DMS114 treated with DMSO at 0.1 percent for 48 hours (cell line): ENCODE measurements around the gene OR52W1.
"Not testable (repeated sequence)": the region's sequence is repeated elsewhere in the genome, so short reads cannot be mapped to it uniquely, and the experiment has no call there.

Experiments used
- DNase-seq: peaks from one replicate; lab custom pipeline; 2025; ENCODE audit not compliant: unreplicated experiment; lab: John Stamatoyannopoulos, UW

OR52W1 gene

DNA sequence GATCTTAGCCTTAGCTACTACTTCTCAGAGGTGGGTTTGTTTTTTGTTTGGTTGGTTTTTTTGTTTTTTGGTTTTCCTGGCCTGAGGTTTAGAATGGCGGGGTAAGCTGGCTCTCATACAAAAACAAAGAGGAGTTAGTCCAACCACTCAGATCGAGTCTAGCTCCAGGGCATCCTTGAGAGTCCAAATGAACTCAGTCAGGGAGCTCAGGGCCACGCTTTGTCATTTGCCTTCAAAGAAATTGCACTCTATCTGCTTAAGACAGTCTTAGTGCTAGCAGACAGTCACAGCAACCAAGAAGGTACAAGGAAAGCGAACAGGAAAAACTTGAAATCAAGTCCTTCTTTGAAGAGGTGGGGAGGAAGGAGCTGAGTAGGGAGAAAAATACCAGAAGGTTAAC is 17.5 kb downstream of the OR52W1 start:
- DNase-seq: no peak

DNA sequence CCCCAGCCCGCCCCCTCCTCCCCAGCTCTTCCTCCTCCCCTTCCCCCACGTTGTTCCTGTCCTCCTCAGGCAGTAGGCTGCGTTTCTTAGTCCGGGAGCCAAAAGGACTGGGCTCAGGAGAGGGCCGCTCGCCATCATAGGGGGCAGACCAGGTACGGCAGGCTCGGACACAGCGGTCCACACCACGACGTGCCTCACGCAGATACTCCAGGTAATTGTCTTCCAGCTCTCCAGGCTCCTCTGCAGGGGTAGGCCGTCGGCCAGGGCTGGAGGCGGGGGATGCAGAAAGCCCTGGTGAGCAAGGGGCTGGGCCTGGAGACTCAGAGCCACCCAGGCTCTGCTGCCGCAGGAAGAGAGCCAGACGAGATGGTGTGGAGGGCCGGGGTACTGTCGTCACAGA is 18.7 kb downstream of the OR52W1 start:
- DNase-seq: no peak

DNA sequence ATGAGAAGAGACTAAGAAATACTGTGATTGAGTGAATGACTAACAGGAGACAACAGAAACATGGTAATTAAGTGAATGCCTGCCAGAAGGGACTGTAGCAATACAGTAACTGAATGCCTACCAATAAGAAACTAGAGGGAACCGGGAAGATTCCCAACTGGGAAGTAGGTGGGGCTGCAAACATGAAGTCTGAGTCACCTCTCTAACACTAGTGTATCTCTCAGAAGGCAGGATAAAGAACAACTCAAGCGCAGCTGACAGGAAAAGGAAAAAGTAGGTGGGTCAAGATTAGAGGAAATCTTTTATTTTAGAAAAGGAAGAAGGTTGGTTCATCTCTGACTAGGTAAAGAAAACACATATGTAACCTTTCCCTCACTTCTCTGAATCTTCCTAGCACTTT is 20.3 kb downstream of the OR52W1 start:
- no peak for DNase-seq

DNA sequence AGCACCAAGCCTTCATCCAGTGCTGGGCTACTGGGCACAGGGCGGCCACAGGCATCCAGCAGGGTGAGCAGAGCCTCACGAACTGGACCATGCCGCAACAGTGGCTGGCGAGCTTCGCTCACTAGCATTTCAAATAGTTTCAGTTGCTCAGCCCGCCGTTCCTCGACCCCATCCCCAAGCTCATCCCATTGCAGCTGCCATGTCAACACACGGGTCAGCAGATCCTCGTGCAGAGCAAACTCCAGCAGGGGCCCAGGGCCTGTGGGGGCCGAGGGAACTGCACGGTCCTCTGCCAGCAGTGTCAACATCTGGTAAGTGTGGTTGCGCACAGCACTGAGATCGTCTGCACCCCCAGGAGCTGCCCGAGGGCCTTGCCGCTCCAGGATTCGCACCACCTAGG is 24.8 kb downstream of the OR52W1 start:
- no peak for DNase-seq

DNA sequence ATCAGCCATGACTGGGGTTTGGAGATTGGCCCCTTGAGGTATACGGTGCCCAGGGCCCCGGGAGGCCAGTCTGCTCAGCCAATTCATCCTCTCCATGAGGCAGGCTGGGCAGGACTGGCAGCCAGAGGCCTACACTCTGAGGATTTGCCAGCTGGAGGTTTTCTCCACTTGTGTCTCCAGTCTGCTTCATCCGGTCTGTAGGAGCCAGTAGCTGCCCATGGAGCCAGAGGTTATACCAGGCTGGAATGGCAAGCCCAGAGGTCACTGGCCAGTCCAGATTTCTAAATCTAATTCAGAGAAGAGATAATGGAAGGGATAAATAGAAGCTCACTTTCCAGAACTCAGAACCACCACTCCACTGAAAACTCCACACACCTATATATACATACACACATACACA is 25.4 kb downstream of the OR52W1 start:
- no peak for DNase-seq

DNA sequence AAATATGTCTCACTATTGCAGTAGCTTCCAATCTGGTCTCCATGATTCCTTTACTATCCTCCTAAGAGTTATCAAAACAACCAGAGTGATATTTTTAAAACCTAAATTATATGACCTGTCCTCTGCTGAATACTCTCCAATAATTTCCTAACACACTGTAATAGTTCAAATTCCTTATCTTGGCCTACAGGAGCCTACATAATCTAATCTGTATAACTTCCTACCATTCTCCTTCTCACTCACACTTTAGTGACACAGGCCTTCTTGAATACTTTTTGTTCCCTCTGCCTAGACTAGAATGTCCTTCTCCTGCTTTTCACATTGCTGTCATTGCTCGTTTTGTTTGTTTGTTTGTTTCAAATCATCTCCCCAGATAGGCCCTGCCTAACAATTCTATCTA is 26.0 kb downstream of the OR52W1 start:
- no peak for DNase-seq

DNA sequence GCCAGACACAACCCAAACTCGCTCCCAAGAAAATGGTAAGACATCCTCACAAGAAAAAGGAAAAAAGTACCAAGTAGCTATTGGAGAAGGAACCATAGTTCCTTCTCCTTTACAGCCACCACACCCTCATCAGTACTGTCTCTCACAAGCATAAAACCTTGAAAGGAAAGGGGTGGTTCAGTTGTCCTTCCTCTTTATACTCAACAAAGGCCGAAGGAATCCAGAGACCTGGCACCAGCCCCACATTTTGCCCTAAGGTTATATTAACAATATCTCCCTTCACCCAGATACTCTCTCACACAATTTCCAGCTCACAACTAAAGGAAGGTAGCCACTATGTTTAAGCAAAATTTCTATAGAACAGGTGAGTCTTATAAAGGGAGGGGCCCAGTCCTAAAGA is 26.9 kb downstream of the OR52W1 start:
- DNase-seq: no peak

DNA sequence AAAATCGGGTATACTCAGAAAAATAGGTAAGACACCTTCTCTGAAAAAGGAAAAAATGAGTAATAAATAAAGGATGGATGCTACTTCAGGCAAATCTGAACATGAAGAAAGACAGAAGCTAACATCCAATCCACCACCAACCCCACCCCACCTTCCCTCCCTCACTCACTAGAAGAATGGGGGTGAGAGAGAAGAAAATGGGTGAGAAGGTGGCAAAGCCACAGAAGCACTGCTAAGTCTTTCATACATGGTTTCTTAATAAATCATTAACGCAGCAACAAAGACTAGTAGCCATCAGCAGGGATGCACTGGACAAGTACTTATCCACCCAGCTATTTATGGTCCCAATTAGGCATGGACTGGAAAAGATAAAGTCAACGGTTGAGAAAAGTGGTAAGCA is 29.5 kb downstream of the OR52W1 start:
- DNase-seq: no peak

DNA sequence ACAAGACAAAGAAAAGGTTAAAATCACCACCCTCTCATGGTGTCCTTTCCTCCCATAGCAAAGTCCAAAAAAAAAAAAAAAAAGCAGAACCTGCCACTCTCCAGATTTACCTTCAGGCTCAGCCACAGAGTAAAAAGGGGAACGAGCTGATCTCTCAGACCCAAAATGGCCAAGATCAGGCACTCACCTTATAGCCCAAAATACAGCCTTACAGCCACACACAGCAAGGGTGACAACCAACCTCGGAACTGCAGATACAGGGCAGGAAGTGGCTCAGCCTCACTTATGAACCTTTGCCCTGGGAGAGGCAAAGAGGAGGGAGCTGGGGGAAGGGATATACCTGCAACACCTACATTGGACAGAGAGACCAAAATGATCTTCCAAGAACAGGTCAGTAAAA is 30.9 kb downstream of the OR52W1 start:
- DNase-seq: no peak

DNA sequence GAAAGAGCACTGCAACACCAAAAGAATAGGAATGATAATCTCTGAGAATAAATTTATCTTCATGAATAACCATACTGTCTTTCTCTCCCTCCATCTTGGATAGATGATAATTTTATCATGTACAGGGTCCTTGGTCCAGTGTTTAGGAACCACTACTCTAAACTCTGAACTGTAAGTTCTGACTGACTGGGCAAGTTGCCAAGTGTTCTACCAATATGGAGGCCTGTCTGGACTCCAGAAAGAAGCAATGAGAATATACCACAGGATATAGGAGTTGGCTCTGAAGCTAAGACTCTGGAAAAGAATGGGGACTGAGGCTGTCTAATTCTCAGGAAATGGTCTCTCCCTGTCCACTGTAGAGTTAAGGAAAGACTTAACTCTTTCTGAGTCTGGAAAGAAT is 33.9 kb downstream of the OR52W1 start:
- no peak for DNase-seq

DNA sequence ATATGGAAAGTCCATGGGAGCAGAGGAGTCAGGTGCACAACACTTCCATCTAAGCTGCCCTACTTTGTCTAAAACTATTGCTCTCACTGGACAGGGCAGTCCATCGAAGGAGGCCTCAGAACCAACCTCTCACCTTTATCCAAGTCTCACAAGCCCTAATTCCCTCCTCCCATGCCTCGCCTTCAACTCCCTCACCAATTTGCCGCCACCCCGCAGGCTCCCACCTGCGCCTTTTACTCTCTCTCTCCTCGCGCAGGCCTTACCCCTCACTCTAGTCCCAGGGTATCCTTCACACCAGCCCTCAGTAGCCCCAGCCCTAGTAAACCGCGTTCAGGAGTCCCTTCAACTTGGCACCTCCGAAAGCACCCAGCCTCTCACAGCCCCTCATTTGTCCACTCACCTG is 35.0 kb downstream of the OR52W1 start:
- DNase-seq: no peak

DNA sequence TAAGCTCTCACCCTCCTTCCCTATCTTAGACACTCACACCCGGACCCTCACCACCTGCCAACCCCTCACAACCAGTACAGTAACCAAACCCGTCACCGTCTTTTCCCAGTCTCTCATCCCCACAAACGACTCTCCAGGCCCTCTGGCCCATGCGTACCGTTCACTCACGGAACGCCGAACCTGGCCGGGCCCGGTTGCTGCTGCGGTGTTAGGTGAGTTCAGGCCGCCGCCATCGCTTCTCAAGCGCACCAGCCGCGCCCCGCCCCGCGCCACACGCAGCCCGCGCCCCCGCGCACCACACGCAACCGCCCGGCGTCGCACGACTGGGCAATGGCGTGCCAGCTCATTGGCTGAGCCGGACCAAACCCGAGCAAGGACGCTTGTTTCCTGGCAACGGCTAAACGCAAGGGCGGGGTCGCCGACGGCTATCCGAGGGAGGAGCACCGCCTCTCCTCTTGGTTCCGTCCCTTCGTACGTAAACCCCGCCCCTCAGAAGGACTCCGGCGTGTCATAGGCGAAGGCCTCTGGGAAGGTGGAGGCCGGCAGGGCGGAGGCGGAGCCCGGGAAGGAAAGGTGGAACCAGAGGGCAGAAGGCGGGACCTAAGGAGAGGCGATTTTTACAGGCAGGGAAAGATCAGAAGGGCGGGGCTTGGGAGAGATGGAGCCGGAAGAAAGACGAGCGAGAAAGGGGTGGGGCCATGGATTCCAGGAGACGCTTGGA is 35.5 kb downstream of the OR52W1 start, which contains the start of gene FHIP1B:
Gene FHIP1B (minus strand): TSS at position 250 of the 721 bp plus-strand sequence. CDS start 10,120 bp downstream, outside the sequence.
- peak; percentile 97 for DNase-seq

DNA sequence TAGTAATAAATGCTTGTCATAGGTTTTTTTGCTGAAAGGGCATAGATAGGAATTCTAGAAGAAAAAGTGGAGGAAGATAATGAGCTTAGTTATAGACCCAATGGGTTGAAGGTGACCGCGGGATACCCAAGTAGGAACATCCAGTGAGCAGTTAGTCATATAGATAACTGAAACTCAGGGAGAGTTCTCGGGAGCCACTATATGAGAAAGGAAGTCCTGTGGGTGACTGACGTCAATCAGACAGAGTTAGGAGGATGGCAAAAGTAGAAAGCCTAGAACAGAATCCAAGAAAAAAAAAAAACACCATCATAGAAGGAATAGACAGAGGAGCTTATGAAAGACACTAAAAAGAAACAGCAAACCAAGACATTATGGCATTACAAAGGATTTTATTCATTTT is 38.2 kb downstream of the OR52W1 start:
- no peak for DNase-seq

DNA sequence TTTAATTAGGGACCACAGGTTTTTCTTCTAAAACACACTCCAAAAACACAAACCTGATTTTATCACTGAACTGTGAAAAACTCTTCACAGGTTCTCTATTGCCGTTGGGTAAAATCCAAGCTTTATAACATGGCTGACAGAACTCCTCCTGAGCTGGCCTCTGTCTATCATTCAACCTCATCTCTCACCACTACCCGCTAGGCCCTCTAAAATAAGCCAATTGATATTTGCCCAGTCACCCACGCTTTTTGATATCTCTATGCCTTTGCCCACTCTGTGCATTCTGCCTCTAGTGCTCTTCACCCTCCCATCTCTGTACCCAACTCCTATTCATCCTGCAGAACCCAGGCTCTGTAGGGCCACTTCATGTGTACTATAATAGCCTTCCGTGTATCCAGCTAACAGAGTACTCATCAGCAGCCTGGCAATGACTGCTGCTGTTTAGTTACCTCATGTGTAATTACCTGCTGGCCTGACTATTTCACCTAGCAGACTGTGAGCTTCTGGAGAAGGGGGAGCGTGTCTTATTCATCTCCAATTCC is 38.8 kb downstream of the OR52W1 start:
- no peak for DNase-seq

DNA sequence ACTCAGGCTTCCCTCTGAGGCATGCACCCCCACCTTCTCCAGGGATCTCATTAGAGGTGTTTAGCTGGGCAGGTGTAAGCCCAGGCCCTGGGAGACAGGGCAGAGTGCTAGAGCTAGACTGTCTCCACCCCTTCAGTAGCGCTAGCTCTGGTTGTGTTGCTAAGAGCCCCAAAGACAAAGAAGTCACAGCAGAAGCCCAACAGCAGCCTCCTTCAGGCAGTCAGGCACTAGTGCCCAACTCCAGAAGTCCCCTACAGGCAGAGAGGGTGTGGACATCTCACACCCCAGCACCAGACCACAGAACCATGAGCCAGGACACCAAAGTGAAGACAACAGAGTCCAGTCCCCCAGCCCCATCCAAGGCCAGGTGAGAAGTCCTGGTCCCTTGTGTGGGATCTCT is 39.9 kb downstream of the OR52W1 start, which contains the start of gene CNGA4:
Gene CNGA4 (plus strand): TSS at position 188 of the 400 bp plus-strand sequence. CDS start 118 bp downstream, at position 306.
- DNase-seq: no peak

DNA sequence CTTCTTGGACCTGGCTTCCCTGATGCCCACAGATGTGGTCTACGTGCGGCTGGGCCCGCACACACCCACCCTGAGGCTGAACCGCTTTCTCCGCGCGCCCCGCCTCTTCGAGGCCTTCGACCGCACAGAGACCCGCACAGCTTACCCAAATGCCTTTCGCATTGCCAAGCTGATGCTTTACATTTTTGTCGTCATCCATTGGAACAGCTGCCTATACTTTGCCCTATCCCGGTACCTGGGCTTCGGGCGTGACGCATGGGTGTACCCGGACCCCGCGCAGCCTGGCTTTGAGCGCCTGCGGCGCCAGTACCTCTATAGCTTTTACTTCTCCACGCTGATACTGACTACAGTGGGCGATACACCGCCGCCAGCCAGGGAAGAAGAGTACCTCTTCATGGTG is 41.1 kb downstream of the OR52W1 start:
- DNase-seq: no peak

DNA sequence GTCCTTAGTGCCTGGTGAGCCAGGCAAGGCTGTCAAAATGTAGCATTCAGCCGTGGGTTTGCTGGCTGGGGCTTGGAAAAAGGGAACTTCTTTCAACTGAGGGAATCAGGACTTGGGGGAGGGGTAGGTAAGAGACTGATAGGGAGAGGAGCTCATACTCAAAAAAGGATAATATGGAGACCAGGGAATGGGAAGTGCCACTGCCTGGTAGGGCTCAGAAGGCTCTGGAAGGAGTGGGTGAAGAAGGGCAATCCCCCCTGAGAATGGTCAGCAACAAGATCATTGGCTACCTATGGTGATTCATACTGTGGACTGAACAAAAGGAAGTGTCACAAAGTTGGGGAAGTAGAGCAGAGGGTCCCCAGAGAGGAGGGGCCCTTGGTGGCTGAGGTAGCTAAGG is 41.8 kb downstream of the OR52W1 start:
- DNase-seq: no peak

DNA sequence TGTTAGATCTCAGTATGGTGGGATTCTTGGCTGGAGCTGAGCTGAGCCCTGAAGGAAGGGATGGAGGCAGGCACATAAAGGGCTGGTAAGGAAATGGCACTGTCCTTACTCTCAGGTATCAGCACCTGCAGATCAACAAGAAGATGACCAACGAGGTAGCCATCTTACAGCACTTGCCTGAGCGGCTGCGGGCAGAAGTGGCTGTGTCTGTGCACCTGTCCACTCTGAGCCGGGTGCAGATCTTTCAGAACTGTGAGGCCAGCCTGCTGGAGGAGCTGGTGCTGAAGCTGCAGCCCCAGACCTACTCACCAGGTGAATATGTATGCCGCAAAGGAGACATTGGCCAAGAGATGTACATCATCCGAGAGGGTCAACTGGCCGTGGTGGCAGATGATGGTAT is 42.3 kb downstream of the OR52W1 start:
- DNase-seq: no peak

DNA sequence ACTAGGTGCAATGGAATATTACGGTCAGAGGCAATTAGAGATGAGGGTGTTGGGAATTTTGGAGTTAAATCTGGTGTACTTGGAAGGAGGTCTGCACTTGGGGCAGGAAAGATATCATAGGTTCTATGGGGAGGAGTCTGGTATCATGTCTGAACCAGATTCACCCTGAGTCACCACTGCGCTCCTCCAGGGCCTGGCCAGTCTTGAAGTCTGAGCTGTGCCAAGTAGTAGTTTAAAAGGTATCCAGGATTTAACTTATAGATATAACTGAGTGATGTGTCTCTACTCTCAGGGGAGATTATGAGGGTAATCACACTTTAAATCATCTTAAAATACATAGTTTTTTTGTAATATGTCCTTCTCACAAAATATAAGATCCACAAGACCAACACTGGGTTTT is 46.5 kb downstream of the OR52W1 start:
- DNase-seq: no peak

DNA sequence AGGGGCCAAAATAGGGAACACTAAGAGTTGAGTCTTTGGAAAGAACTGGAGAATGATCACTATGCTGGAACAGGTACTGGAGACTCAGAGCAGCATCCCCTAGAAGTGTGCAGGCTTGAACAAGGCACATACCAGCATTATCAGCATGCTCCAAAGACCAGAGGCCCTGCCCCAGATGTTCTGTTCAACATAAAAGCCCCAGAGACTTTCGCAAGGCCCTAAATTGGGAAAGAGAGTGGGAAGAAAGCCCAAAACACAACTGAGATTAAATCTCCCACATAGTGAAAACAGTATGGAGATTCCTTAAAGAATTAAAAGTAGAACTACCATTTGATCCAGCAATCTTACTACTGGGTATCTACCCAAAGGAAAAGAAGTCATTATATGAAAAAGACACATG is 49.2 kb downstream of the OR52W1 start:
- no peak for DNase-seq

DNA sequence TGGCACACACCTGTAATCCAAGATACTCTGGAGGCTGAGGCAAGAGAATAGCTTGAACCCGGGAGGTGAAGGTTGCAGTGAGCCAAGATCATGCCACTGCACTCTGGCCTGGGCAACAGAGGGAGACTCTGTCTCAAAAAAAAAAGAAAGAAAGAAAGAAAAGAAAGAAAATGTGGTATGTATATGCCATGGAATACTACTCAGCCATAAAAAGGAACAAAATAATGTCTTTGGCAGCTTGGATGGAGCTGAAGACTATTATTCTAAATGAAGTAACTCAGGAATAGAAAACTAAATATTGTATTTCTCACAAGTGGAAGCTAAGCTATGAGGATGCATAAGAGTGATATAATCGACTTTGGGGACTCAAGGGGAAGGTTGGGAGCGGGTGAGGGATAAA is 49.9 kb downstream of the OR52W1 start:
- DNase-seq: not testable (repeated sequence)
